HPDE6-E6E7 (cell line): ENCODE data around the gene ZNF23.
"Not testable (repeated sequence)": the region's sequence is repeated elsewhere in the genome, so short reads cannot be mapped to it uniquely, and the experiment has no call there.

Source experiments
- DNase-seq: peaks from one replicate; pipeline ENCODE4 v3.0.0; 2011; ENCODE audit warnings: missing footprints; ENCODE audit errors: extremely low spot score

The ZNF23 gene

DNA sequence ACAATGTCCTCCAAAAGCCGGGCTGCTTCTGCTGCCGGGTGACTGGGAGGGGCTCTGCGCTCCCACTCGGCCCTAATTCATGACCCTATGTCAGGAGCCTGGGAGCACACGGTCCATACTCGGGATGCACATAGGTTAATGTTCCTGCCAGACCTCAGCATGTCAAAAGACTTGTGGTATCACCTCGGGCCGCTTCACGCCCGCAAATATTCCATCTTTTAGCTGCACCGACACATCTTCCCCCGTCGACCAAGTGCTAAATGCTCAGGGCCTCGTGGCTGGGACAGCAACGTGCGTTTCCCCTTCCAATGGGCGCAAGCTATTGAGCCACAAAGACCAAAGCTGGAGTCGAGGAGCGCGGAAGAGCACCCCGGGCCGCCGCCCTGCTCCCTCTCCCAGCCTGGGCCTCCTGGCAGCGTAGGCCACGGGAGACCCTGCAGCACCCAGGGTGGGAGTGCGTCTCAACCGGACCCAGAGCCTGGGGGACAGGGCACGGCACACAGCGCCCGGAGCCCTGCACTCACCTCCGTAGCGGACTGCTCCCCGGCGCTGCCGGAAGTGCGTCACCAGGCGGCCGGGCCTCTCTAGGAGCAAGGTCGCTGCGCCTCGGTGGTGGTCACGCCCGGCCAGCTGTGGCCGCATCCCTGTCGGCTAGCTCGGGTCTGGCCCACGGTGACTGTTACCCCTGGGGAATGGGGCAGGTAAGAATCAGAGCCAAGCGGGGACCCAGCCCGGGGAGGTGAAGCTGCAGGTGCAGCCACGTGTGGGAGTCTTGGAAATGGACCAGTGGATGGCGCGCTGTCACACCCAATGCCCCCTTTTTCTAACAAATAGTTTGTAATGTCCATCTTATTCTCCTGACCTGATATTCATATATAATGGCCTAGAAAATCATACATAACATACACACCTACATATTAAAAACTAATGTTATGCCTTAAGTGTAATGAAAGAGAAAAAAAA is at the start of gene ZNF23:
TSS of gene ZNF23 (minus strand) at position 562 of the 963 bp plus-strand sequence. CDS start 5,451 bp downstream, outside the sequence.
- DNase-seq = peak; percentile 90

DNA sequence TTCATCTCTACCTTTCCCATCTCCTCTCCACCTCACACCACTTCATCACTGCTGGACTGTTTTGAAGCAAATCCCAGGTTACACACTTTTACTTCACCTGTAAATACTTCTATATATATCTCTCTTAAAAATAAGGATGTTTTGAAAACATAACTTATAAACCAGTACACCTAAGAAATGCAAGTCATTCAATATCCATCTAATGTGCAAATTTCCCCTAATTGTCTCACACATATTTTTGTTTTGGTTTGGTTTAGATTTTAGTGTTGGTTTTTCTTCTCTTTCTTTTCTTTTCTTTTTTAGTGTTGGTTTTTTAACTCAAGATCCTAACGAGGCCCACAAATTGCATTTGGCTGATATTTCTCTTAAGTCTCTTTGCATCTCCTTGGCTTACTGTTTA is 45.0 kb upstream of the ZNF23 start:
- no peak for DNase-seq

DNA sequence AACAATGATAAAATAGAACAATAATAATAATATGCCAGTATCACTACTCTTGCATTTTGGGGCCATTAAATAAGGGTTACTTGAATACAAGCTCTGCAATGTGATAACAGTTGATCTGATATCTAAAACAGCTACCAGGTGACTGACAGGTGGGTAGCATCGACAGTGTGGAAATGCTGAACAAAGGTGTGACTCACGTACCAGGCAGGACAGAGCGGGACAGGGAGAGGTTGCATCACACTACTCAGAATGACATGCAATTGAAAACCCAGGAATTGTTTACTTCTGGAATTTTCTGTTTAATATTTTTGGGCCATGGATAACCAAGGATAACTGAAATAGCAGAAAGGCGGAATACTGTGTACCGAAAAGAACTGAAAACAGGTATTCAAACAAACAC is 42.9 kb upstream of the ZNF23 start:
- peak; percentile 55 for DNase-seq

DNA sequence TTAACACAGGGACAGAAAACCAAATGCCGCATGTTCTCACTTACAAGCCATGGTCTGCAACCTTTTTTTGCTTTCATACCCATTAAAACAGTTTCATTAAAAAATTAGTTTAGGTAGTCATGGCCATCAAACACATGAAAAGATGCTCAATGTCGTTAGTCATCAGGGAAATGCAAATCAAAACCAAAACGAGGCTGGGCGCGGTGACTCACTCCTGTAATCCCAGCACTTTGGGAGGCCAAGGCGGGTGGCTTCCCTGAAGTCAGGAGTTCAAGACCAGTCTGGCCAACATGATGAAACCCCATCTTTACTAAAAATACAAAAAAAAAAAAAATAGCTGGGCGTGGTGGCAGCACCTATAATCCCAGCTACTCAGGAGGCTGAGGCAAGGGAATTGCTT is 42.0 kb upstream of the ZNF23 start:
- DNase-seq = not testable (repeated sequence)

DNA sequence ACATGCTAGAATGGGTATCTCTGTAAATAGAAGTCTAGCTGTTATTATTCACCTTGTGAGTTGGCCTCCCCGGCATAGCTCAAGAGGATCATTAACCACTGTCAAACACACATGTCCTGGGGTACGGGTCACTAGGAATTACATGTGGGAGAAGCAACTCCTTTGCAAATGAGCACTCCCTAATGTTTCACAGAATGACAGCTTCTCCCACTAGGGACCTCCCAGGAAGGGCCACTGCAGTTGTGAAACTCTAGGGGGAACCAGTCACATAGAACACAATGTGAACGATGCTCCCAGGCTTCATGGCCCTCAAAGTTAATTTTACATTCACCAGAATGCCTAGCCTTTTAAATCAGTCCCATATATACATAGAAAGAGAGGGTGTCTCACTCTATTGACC is 39.5 kb upstream of the ZNF23 start:
- DNase-seq = no peak

DNA sequence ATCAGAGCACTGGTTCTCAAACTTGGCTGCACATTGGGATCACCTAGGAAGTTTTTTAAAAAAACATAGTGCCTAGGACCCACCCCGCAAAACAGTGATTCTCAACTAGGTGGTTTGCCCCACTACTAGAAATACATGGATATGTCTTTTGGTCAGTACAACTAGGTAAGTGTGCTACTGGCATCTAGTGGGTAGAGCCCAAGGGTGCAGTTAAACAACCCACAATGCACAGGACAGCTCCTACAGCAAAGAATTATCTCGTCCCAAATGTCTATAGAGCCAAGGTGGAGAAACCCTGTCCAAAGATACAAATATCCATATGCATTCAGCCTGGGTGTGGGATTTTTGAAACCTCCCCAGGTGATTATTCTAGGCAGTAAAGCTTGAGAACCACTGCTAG is 38.9 kb upstream of the ZNF23 start:
- DNase-seq = no peak

DNA sequence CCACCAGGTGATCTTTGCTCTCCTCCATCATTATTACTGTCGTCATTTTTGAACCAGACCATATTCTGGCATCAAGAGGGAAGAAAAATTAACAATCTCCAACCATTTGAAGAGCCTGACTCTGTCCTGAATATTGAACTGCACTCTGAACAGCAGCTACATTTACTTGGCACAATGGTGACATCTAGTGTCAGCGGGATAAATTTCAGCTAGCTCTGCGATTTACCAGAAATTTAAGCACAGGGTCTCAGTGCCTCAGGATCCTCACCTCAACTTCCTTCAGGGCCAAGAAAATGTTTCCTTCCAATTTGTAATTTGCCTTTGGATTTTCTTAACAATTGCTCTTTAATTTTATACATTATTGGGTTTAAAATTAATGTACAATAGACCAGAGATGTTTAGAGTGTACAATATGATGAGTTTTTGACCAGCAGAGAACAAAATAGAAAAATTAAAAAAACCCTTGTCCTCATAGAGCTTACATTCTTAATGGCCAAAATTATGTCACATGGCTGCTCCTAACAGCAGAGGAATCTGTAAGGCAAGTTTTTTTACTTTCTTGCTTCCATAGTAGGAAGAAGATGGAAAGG is 37.8 kb upstream of the ZNF23 start:
- DNase-seq = peak; percentile 64

DNA sequence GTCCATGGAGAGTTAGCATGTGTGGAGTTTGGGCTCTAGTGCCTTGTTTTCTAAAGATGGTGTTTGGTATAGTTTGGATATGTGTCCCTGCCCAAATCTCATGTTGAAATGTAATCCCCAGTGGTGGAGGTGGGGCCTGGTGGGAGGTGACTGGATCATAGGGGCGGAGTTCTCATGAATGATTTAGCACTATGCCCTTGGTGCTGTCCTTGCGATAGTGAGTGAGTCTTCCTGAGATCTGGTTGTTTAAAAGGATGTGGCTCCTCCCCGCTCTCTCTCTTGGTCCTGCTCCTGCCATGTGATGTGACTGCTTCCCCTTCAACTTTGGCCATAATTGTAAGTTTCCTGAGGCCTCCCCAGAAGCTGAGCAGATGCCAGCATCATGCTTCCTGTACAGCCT is 36.0 kb upstream of the ZNF23 start:
- no peak for DNase-seq

DNA sequence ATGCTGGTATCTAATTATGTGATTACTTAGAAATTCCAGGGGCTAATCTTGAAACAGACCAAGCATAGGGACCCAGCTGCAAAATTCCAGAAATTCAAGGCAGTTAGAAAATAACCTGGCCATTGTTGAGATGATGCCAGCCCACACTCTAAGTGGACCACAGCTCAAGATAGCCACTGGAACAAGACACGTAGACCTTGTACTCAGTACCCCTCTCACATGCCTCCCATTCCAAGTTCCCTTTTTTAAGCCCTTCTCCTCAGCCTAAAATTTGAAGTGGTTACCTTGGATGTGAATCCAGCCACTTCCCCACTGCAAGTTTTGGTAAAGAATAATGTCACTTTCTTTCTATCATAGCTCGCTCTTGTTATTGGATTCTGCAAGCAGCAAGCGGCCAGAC is 31.2 kb upstream of the ZNF23 start:
- DNase-seq = no peak

DNA sequence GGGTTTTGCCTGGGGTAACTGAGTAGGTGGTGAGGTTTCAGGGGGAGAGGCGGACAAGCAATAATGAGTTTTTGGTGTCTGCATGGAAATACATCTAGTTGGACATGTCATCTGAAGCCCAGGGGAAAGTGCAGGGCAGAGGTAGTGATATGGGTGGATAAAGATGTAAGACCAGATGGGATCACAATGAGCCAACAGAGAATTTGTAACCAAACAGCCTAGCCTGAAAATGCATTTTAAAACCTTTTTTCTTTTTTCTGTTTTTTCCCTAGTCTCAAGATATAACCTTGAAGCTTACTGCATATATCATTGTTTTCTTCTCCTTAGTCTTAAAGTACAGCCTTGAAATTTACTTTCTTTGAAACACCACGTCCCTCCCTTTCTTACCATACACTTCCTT is 30.7 kb upstream of the ZNF23 start:
- DNase-seq = no peak

DNA sequence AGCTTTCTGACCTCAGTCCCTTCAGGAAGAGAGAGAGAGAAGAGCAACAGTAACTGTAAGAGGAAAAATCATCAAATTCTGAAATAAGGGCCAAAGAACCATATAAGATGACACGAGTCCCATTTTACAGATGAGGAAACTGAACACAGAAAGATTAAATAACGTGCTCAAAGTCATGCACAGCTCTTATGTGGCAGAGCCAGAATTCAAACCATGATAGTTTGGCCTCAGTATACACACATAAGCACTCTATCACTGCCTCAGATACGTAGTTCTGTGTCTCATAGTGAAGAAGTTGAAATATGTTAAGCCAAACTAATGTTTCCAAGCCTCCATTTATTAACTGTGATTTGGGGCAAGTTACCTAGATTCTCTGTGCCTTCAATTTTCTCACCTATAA is 29.0 kb upstream of the ZNF23 start:
- DNase-seq = no peak

DNA sequence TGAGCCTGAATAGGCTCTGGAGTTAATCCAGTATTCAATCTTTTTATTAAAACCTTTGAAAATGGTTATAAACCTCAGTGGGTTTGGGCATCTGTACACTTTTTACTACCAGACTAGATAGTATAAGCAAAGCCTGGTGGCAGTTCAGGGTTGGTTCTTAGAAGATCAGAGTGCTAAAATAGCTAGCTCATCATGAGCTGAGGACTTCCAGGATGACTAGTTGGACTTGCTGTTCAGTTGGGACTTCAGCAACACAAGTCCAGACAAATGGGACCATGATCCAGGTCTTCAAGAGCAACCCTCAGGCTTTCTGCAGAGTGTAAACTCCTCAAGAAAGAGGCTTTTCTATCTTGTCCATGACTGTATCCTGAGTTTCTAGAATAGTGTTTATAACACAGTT is 28.3 kb upstream of the ZNF23 start:
- no peak for DNase-seq

DNA sequence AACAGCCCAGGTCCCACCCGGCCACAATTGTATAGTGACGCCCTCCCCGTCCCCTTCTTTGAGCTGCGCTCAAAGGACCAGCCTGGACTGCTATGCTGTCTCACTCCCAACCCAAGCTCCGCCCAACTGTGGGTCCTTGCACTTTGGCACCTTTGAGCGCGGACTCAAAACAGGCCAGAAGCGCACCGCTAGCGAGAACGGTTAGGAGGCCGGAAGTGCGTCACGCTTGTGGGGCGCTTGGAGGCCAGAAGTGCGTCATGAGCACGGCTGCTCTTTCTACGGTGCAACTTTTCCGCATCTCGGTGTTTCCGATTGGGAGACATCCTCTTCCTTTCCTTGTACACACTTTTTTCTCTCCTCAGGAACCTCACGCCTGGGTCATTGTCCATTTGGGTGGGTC is 27.1 kb upstream of the ZNF23 start, which contains the start of gene ZNF19:
TSS of gene ZNF19 (minus strand) at position 203 of the 400 bp plus-strand sequence. CDS start 7,210 bp downstream, outside the sequence.
- no peak for DNase-seq

DNA sequence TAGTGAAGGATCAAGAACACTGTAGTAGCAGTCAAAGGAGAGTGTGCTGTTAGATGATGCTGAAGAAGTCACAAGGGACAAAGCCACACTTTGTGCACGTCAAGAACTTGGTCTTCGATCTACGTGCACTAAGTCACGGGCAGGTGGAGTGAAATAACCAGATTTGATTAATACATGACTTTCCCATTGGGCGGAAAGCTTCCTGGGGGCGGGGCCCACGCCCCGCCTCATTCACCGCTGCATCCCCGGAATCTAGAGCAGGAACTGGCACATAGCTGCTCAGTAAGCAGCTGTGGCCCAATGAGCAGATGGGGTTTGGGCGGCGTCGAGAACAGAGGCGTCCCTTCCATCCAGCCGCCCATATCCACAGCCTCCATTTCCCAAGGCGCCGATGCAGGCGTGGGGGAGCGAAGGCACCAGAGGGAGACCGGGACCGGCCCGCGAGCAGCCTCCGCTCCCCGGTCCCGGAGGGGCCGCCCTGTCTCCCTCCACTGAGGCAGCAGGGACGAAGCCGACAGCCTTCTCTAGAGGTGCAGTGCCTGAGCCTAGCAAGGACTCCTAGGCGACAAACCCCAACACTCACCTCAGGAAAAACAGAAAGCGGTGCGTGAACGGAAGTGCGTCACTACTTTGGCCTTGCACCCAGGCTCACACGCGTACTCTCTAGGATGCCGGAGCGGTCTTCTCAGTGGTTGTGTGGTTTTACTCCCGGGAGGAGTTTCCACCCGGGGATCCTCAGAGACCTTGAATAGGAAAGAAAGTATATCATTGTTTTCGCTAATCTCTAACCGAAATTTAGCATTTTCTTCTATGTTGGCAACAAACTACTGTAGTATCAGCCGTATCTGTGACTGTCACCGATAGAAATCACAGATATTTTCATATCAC is 22.2 kb upstream of the ZNF23 start:
- peak; percentile 90 for DNase-seq

DNA sequence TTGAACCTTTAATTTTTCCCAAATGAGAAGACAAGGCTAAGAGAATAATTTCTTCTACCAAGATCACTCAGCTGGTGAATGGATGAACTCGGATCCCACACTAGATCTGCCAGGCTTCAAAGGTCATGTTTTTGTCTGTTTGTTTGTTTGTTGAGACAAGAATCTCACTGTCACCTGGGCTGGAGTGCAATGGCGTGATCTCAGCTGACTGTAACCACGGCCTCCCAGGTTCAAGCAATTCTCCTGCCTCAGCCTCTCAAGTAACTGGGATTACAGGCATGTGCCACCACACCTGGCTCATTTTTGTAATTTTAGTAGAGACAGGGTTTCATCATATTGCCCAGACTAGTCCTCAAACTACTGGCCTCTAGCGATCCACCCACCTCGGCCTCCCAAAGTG is 20.5 kb upstream of the ZNF23 start:
- DNase-seq = no peak

DNA sequence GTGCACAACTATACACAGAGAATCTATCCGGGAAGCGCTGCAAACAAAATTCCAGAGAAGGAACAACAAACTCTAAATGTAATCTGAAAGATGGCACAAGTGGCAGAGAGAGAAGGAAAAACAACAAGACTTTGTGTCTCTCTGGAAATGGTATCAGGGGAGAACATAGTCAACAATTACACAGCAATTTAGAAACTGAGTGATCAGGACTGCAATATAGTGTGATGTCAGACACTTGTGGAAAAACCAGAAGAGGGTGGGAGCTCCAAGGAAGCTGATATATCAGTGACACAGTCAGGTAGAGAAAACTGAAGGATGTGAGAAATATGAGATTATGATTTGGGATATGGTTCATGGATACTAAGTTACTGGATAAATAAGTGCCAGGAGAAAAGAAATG is 18.9 kb upstream of the ZNF23 start:
- no peak for DNase-seq

DNA sequence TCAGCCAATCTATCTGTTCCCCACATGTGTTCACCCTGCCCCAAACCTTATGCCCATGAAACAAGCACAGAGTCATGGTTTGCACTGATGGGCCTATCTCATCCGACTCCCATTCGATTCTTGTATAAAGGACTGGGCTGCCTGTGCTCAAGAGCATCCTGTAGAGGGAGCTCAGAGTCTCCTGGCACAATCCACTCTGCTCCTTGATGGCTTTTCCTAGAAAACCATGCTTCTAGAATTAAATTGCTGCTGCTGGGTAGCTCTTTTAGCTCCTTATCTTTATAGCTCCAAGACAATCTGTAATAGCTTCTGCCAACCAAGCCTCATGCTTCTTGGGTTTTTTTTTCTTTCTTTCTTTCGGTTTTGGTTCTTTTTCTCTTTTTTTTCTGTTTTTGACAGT is 17.4 kb upstream of the ZNF23 start:
- peak; percentile 25 for DNase-seq

DNA sequence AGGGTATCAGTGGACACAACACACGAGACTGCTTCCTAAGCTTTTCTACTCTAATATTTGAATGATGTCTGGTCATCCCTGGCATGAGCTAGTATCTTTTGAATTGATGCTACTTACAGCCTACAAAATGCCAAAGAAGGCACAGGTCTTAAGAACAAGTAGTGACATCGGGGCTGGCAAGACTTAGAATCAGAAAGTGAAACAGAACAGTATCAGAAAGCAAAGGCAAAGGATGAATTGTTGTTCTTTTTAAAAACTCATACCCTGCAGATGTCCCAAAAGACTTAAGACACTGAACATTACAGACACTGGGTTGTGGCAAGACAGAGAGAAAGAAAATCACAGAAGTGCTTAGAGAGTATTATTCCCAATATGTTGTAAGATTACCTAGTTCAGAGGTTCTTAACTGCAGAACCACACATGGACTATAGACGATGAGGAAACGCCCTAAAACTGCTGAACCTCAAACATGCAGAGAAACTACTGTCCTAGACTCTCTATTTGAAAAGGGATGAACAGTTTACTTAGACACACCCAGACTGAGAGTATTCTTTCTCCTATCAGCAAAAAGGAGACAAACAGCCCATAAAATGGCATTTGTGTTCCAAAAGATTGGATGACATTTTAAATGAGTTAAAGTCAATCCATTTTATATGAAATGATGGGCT is 14.5 kb upstream of the ZNF23 start:
- DNase-seq = no peak

DNA sequence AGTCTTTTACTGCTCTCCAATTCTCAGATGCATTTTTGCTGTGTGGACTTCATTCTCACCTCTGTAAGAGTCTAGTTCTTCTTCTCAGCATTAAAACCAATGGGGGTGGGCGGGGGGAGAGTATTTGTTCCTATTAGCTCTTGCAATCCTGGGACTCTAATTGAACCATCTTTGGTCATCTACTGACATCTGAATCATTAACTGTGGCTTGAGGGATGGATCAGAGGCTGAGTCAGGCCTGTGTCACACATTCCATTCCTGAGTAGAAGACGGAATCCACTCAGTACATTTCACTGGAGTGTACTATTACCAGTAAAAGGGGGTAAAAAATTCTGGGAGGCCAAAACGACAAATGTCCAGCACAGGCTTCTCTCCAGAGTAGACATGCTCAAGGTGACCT is 12.8 kb upstream of the ZNF23 start:
- DNase-seq = peak; percentile 87

DNA sequence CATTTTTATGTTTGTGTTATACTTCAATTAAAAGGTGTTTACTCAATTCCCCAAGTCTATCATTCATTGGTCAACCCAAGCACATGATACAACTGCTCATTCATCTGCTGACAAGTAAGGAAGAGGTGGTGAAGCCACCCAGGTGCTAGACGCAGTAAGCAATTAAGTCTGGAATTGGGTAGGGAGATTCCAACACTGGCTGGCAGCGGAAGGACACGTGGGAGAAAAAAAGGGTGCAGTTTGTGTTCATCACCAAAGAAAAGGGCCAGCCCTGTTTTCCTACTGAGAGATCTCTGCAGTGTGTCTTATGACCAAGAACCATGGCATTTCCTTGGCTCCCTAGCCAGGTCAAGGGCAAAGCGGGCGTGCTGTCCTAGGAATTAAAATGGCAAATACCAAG is 11.8 kb upstream of the ZNF23 start:
- DNase-seq = no peak

DNA sequence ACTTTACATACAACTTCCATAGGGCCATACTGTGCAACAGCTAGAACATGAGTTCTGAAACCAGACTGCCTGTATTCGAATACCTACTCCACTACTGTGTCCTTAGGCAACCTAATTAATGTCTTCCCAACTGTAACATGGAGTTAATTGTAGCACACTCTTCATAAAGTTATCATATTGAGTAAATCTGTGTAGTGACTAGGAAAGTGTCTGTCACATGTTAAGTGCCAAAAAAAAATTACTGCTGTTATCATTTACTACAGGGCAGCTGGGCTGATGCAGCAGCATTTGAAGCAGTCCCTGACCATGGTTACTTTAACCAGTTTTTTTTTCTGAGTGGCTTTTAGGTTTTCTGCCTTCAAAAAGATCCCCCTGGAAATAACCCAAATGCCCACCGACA is 10.9 kb upstream of the ZNF23 start:
- no peak for DNase-seq

DNA sequence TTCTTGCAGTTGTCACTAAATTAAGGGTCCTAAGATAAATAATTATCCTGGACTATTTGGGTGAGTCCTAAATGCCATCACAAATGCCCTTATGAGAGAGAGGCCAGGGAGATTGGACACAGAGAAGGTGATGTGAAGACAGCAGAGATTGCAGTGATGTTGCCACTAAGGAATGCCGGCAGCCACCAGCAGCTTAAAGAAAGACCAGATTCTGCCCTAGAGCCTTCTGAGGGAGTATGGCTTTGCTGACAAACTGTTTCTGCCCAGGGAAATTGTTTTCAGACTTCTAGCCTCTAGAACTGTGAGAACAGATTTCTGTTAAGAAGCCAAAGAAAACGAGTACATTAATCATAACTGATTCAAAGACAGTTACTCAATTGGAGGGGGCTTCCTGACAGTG is 10.0 kb upstream of the ZNF23 start:
- no peak for DNase-seq
